ENCODE measurements around the gene SLC22A17. TPM values are rescaled to one million over a fixed set of nuclear protein-coding genes. Genes with fewer than 3 reads are reported as not detected.

The SLC22A17 gene
- total and polyA plus RNA-seq, 2 of the 13 experiments (the other 11 are each of a cell fraction or from before 2014, with no cell fraction given), result 0.95 to 1.1 TPM

DNA sequence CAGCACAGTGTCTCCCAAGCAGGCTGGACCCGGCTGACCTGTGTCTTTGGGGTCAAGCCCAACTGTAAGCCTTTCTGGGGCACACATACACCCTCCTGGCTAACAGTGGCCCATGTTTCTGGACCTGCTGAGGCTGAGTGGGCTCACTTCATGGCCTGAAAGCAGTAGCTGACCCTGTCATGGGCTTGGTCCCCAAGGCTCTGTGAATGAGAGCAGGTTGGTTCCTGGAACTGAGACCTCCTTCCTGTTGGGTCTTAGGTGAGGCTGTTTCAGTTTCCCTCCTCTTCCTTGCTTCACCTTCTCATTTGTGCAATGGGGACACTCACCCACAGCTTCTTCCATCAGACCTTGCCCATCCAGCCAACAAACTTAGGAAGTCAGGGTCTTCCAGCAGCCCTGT lies 19.2 kb upstream of the SLC22A17 start (continued):
- TF ChIP-seq, protein P1, sequence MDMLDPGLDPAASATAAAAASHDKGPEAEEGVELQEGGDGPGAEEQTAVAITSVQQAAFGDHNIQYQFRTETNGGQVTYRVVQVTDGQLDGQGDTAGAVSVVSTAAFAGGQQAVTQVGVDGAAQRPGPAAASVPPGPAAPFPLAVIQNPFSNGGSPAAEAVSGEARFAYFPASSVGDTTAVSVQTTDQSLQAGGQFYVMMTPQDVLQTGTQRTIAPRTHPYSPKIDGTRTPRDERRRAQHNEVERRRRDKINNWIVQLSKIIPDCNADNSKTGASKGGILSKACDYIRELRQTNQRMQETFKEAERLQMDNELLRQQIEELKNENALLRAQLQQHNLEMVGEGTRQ (IDR thresholded peaks at IDR 0.05; ENCODE audit: low read depth, low read length), result no peak
- TF ChIP-seq, protein P1 (CRISPR knock-in tag; IDR thresholded peaks at IDR 0.05; ENCODE audit: borderline replicate concordance), result no peak
- TF ChIP-seq ERF (CRISPR knock-in tag; IDR thresholded peaks at IDR 0.05) (no peak), FOXO1 (CRISPR knock-in tag; IDR thresholded peaks at IDR 0.05) (no peak), MAFG (CRISPR knock-in tag; IDR thresholded peaks at IDR 0.05) (no peak), CHCHD3 (CRISPR knock-in tag; IDR thresholded peaks at IDR 0.05) (no peak), ZNF382 (CRISPR knock-in tag; IDR thresholded peaks at IDR 0.05; ENCODE audit: borderline replicate concordance) (no peak), KDM5B (CRISPR knock-in tag; IDR thresholded peaks at IDR 0.05; ENCODE audit: borderline replicate concordance) (no peak), RFXAP (CRISPR knock-in tag; IDR thresholded peaks at IDR 0.05; ENCODE audit: borderline replicate concordance) (no peak)
- TF ChIP-seq, protein P2, sequence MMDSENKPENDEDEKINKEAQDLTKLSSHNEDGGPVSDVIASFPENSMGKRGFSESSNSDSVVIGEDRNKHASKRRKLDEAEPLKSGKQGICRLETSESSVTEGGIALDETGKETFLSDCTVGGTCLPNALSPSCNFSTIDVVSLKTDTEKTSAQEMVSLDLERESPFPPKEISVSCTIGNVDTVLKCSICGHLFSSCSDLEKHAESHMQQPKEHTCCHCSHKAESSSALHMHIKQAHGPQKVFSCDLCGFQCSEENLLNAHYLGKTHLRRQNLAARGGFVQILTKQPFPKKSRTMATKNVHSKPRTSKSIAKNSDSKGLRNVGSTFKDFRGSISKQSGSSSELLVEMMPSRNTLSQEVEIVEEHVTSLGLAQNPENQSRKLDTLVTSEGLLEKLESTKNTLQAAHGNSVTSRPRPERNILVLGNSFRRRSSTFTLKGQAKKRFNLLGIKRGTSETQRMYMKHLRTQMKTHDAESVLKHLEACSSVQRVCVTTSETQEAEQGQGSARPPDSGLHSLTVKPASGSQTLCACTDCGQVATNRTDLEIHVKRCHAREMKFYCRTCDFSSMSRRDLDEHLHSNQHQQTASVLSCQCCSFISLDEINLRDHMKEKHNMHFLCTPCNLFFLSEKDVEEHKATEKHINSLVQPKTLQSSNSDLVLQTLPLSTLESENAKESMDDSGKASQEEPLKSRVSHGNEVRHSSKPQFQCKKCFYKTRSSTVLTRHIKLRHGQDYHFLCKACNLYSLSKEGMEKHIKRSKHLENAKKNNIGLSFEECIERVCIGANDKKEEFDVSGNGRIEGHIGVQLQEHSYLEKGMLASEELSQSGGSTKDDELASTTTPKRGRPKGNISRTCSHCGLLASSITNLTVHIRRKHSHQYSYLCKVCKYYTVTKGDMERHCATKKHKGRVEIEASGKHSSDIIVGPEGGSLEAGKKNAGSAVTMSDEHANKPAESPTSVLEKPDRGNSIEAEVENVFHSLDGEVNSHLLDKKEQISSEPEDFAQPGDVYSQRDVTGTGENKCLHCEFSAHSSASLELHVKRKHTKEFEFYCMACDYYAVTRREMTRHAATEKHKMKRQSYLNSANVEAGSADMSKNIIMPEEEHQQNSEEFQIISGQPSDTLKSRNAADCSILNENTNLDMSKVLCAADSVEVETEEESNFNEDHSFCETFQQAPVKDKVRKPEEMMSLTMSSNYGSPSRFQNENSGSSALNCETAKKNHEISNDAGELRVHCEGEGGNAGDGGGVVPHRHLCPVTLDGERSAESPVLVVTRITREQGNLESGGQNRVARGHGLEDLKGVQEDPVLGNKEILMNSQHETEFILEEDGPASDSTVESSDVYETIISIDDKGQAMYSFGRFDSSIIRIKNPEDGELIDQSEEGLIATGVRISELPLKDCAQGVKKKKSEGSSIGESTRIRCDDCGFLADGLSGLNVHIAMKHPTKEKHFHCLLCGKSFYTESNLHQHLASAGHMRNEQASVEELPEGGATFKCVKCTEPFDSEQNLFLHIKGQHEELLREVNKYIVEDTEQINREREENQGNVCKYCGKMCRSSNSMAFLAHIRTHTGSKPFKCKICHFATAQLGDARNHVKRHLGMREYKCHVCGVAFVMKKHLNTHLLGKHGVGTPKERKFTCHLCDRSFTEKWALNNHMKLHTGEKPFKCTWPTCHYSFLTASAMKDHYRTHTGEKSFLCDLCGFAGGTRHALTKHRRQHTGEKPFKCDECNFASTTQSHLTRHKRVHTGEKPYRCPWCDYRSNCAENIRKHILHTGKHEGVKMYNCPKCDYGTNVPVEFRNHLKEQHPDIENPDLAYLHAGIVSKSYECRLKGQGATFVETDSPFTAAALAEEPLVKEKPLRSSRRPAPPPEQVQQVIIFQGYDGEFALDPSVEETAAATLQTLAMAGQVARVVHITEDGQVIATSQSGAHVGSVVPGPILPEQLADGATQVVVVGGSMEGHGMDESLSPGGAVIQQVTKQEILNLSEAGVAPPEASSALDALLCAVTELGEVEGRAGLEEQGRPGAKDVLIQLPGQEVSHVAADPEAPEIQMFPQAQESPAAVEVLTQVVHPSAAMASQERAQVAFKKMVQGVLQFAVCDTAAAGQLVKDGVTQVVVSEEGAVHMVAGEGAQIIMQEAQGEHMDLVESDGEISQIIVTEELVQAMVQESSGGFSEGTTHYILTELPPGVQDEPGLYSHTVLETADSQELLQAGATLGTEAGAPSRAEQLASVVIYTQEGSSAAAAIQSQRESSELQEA (CRISPR knock-in tag; IDR thresholded peaks at IDR 0.05; ENCODE audit: not compliant biosample characterization), result no peak
- TF ChIP-seq, protein P3, sequence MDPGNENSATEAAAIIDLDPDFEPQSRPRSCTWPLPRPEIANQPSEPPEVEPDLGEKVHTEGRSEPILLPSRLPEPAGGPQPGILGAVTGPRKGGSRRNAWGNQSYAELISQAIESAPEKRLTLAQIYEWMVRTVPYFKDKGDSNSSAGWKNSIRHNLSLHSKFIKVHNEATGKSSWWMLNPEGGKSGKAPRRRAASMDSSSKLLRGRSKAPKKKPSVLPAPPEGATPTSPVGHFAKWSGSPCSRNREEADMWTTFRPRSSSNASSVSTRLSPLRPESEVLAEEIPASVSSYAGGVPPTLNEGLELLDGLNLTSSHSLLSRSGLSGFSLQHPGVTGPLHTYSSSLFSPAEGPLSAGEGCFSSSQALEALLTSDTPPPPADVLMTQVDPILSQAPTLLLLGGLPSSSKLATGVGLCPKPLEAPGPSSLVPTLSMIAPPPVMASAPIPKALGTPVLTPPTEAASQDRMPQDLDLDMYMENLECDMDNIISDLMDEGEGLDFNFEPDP (CRISPR knock-in tag; conservative IDR thresholded peaks at IDR 0.05), result peak; percentile 93; the same call in 1 of the 2 replicates
- TF ChIP-seq, protein P4, sequence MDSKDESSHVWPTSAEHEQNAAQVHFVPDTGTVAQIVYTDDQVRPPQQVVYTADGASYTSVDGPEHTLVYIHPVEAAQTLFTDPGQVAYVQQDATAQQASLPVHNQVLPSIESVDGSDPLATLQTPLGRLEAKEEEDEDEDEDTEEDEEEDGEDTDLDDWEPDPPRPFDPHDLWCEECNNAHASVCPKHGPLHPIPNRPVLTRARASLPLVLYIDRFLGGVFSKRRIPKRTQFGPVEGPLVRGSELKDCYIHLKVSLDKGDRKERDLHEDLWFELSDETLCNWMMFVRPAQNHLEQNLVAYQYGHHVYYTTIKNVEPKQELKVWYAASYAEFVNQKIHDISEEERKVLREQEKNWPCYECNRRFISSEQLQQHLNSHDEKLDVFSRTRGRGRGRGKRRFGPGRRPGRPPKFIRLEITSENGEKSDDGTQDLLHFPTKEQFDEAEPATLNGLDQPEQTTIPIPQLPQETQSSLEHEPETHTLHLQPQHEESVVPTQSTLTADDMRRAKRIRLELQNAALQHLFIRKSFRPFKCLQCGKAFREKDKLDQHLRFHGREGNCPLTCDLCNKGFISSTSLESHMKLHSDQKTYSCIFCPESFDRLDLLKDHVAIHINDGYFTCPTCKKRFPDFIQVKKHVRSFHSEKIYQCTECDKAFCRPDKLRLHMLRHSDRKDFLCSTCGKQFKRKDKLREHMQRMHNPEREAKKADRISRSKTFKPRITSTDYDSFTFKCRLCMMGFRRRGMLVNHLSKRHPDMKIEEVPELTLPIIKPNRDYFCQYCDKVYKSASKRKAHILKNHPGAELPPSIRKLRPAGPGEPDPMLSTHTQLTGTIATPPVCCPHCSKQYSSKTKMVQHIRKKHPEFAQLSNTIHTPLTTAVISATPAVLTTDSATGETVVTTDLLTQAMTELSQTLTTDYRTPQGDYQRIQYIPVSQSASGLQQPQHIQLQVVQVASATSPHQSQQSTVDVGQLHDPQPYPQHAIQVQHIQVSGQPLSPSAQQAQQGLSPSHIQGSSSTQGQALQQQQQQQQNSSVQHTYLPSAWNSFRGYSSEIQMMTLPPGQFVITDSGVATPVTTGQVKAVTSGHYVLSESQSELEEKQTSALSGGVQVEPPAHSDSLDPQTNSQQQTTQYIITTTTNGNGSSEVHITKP (CRISPR knock-in tag; IDR thresholded peaks at IDR 0.05; ENCODE audit: low read depth), result no peak
- TF ChIP-seq, protein P5, sequence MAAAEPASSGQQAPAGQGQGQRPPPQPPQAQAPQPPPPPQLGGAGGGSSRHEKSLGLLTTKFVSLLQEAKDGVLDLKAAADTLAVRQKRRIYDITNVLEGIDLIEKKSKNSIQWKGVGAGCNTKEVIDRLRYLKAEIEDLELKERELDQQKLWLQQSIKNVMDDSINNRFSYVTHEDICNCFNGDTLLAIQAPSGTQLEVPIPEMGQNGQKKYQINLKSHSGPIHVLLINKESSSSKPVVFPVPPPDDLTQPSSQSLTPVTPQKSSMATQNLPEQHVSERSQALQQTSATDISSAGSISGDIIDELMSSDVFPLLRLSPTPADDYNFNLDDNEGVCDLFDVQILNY (CRISPR knock-in tag; conservative IDR thresholded peaks at IDR 0.05), result no peak
